Measurements from ENCODE around the gene RASA4B.
A peak's percentile ranks its signal among the peaks of the same experiment; 100 is the strongest.
"Not testable (repeated sequence)": the region's sequence is repeated elsewhere in the genome, so short reads cannot be mapped to it uniquely, and the experiment has no call there.

Gene RASA4B

DNA sequence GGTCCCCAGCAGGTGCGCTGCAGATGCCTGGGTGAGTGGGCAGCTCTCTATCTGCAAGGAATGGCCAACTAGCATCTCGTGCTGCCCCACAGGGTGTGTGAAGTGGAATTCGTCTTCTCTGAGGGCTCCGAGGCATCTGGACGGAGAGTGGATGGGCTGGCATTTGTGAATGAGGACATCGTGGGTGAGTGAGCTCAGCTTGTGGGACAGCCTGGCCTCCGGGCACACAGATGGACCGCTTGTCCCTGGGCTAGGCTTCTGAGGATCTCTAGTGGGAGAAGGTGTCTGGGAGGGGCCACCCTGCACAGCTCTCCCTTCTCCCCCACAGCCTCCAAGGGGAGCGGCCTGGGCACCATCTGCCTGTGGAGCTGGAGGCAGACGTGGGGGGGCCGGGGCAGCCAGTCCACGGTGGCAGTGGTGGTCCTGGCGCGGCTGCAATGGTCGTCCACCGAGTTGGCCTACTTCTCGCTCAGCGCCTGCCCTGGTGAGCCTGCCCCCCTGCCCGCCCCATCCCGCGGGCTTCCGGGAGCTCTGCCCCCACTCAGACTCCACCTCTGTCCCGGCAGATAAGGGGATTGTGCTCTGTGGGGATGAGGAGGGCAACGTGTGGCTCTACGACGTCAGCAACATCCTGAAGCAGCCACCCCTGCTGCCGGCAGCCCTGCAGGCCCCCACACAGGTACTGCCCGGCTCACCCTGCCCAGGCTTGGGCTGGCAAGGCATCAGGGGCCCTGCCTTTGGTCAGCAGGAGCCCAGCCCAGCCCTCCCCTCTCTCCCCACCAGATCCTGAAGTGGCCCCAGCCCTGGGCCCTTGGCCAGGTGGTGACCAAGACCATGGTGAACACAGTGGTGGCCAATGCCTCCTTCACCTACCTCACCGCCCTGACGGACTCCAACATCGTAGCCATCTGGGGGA is 45.2 kb downstream of the RASA4B start:
- DNase-seq = no peak

GRCh38 chr7:102471791-102472125 is 45.8 kb downstream of the RASA4B start:
- DNase-seq = no peak

GRCh38 chr7:102469972-102470825 is 47.4 kb downstream of the RASA4B start:
- DNase-seq = no peak

GRCh38 chr7:102469351-102469971 is 48.1 kb downstream of the RASA4B start:
- DNase-seq = no peak

DNA sequence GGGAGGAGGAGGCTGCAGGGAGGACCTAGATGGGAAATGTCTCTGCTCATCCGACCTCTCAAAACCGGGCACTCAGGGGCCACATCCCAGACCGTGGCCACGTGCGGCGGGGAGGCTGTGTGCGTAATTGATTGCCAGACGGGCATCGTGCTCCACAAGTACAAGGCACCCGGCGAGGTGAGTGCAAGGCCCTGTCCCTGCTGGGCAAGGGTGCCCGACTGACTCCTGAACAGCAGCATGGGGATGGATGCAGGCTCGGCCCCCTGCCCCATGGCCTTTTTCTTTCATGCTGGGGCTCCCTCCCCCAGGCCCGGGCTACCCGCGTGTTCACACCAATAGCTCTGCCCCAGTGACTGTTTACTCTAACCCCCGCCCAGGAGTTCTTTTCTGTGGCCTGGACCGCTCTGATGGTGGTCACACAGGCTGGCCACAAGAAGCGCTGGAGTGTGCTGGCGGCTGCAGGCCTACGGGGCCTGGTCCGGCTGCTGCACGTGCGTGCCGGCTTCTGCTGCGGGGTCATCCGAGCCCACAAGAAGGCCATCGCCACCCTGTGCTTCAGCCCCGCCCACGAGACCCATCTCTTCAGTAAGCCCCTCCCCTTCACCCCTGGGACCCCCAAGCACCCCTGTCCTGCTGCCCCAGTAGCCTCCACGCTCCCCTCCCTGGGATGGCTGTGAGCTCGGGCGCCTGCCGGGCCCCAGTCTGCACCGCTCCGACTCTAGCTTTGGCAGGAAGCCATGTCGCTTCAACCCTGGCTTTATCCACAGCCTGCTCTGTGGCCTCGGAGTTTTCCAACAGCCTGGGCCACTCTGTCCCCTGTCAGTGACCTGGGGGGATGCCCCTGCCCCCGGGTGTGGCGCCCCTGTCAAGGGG is 48.9 kb downstream of the RASA4B start:
- DNase-seq = no peak

GRCh38 chr7:102467581-102468477 is 49.7 kb downstream of the RASA4B start:
- no peak for DNase-seq

DNA sequence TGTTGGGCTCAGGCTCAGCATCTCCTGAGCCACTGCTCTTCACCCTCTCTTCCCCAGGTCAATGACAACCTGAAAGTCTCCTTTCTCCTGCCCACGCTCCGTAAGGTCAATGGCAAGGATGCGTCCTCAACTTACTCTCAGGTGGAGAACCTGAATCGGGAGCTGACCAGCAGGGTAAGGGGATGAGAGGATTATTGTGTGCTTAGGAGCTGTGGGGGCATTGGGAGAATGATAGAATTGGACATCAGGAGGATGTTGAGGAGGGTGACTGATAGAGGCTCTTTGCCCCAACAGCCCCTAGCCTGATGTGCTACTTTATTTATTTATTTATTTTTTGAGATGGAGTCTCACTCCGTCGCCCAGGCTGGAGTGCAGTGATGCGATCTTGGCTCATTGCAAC is 51.5 kb downstream of the RASA4B start:
- no peak for DNase-seq

GRCh38 chr7:102464577-102465280 is 52.8 kb downstream of the RASA4B start, which contains the start of the genes ALKBH4 and LRWD1:
ALKBH4 (minus strand) TSS chr7:102464863; CDS start chr7:102464836, 27 bp downstream.
LRWD1 (plus strand) TSS chr7:102464984; CDS start chr7:102465081, 97 bp downstream.
- peak; percentile 89 for DNase-seq

GRCh38 chr7:102463841-102464576 is 53.6 kb downstream of the RASA4B start:
- no peak for DNase-seq

DNA sequence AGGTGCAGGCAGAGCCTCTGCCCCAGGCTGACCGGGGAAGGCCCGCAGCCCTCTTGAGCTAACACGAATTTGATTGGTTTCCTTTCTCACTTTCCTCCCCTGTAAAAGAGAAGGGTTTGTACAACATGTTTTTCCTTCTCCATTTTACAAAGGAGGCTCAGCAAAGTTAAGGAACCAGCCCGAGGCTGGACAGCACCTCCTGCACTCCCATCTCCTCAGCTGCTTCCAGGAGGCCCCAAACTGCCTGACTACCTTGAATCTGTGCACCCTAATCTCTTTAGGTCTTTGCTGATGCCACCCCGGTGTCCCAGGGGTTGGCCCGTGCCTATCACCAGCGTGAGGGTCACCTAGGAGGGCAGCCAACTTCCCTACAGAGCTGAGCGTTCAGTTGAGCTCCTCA is 57.1 kb downstream of the RASA4B start:
- DNase-seq = no peak

DNA sequence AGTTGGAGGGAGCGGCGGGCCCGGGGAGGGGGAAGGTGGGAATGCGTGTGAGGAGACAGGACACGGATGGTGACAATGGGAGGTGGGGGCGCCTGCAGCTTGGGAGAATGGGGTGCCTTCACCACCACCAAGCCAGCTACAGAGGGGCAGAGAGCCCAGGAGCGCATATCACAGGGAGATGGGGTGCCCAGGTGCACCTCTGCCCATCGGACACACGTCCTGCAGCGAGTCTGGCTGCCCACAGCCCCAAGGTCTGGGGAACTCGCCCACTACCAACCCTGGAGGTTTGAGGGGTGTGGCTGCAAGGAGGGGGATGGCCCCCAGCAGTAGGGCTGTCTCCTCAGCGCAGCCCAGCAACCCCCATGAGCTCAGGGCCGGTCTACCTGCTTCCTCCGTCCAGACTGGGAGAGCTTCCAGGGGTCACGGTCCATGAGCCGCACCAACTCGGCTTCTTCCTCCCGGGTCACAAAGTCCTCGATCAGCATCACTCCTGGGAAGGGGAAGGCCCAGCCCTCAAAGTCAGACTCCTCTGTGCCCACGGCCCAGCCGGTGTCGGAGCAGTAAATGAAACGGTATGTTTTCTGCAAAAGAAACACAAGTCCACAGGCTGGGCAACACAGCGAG is 58.2 kb downstream of the RASA4B start:
- DNase-seq = no peak

- DNase-seq = no peak
Measured at GRCh38 chr7:102457352-102457924, 60.1 kb downstream of the RASA4B start.

DNA sequence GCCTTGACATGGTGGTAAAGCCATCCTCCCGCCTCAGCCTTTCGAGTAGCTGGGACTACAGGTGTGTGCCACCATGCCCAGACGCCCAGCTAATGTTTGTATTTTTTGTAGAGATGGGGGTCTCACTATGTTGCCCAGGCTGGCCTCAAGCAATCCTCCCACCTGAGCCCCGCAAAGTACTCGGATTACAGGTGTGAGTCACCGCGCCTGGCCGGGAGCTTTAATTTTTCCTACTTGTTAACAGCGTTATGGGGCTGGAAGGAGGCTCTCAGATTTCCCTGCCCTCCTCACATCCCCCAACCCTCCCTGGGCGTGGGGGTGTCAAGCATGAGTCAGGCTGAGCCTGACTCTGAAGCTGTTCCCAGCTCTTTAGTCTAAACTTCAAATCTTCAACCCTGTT is 61.2 kb downstream of the RASA4B start:
- no peak for DNase-seq

- no peak for DNase-seq
Measured at GRCh38 chr7:102455596-102455995, 62.0 kb downstream of the RASA4B start.

- DNase-seq = not testable (repeated sequence)
Measured at GRCh38 chr7:102454932-102455331, 62.6 kb downstream of the RASA4B start.

GRCh38 chr7:102454468-102454867 is 63.1 kb downstream of the RASA4B start:
- no peak for DNase-seq

DNA sequence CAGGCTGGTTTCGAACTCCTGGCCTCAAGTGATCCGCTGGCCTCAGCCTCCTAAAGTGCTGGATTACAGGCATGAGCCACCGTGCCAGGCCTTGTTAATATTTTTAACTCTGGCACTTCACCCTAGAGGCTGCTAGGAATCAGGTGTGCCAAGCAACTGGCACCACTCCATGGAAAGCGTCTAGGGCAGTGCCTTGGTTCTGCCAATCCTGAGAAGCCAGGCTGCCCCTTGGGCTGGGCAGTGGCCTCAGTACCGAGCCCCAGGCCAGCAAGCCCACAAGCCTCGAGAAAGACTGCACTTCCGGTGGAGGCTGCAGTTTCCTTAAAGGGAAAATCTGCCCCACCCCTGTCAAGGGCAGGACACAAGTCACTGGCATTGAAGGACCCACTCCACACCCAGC is 64.3 kb downstream of the RASA4B start:
- no peak for DNase-seq

- DNase-seq = no peak
Measured at GRCh38 chr7:102452451-102452850, 65.1 kb downstream of the RASA4B start.

Data from effector CD8-positive, alpha-beta T cell (primary cell).